ENCODE measurements around the gene SETD2.
A peak's percentile ranks its signal among the peaks of the same experiment; 100 is the strongest.

SETD2 gene

GRCh38 chr3:47015151-47015550 is 148.8 kb downstream of the SETD2 start:
- Histone ChIP-seq H3K9ac (ENCODE audit: low read length in 5 of 5) (no peak overlapping the region), H3K4me3 (ENCODE audit: low read depth in 1 of 5, low read length in 5 of 5) (no peak overlapping the region), H3K36me3 (ENCODE audit: control insufficient read depth in 5 of 5, insufficient read depth in 5 of 5, low read length in 5 of 5) (peaks cover 23 to 69% (median 50%) of the 10 kb centered on the region in 5 donors), H3K27ac (ENCODE audit: low read depth, low read length) (no peak overlapping the region), H3K27me3 (ENCODE audit: control insufficient read depth in 5 of 5, insufficient read depth in 4 of 5, low read length in 5 of 5) (no peaks in the 10 kb centered on the region), H3K9me3 (ENCODE audit: control insufficient read depth in 5 of 5, low read length in 5 of 5) (no peaks in the 10 kb centered on the region), H3K4me1 (ENCODE audit: control insufficient read depth in 5 of 5, insufficient read depth in 5 of 5, low read length in 5 of 5) (peaks cover 0 to 2% (median 1%) of the 10 kb centered on the region in 5 donors)

DNA sequence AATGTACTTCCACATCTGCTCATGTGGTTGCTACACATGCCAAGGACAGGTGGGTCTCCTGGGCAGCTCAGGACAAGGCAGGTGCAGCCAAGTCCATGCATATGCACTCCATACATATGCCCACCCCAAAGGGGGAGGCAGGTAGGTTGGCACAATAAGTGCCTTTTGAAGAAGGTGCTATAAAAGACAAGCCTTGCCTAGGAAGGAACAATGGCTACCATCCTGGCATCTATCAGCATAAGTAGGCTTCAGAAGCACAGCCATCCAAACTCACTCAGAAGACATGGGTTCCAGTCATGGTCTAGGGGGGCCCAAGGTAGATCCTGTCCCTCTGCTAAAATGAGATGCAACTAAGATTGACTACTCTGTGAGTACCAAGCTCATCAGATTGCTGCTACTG is 149.9 kb downstream of the SETD2 start:
- H3K27me3 ChIP-seq (ENCODE audit: control insufficient read depth in 5 of 5, insufficient read depth in 4 of 5, low read length in 5 of 5) = no peaks in the 10 kb centered on the region
- H3K9me3 ChIP-seq (ENCODE audit: control insufficient read depth in 5 of 5, low read length in 5 of 5) = no peaks in the 10 kb centered on the region
- H3K9ac ChIP-seq (ENCODE audit: low read length in 5 of 5) = no peak overlapping the region
- H3K4me1 ChIP-seq (ENCODE audit: control insufficient read depth in 5 of 5, insufficient read depth in 5 of 5, low read length in 5 of 5) = peaks cover 0 to 11% (median 9%) of the 10 kb centered on the region in 5 donors
- no peak overlapping the region for H3K27ac ChIP-seq (ENCODE audit: low read depth, low read length)
- no peak overlapping the region for H3K4me3 ChIP-seq (ENCODE audit: low read depth in 1 of 5, low read length in 5 of 5)
- peaks cover 16 to 57% (median 44%) of the 10 kb centered on the region in 5 donors for H3K36me3 ChIP-seq (ENCODE audit: control insufficient read depth in 5 of 5, insufficient read depth in 5 of 5, low read length in 5 of 5)

DNA sequence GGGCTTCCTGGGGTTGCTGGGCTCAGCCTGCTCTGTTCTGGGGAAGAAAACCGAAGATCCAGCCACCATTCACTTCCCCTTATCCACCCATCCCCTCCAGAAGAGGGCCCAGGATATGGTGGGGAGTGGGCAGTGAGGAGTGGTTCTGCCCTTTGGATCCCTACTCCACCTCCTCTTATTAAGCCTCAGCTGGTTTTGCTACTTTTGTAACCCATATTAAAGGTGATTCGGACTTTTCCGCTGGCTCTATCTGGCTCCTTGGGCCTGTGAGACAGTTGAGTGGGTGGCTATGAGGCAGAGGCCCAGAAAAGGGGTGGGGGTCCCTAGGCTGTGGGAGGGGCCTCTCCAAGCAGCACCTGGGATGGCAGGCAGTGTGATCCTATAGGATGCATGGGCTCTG is 150.7 kb downstream of the SETD2 start:
- Histone ChIP-seq H3K4me1 (ENCODE audit: control insufficient read depth in 5 of 5, insufficient read depth in 5 of 5, low read length in 5 of 5) (peaks cover 0 to 11% (median 9%) of the 10 kb centered on the region in 5 donors), H3K4me3 (ENCODE audit: low read depth in 1 of 5, low read length in 5 of 5) (no peak overlapping the region), H3K27me3 (ENCODE audit: control insufficient read depth in 5 of 5, insufficient read depth in 4 of 5, low read length in 5 of 5) (no peaks in the 10 kb centered on the region), H3K9me3 (ENCODE audit: control insufficient read depth in 5 of 5, low read length in 5 of 5) (no peaks in the 10 kb centered on the region), H3K9ac (ENCODE audit: low read length in 5 of 5) (no peak overlapping the region), H3K36me3 (ENCODE audit: control insufficient read depth in 5 of 5, insufficient read depth in 5 of 5, low read length in 5 of 5) (peaks cover 10 to 52% (median 36%) of the 10 kb centered on the region in 5 donors), H3K27ac (ENCODE audit: low read depth, low read length) (no peak overlapping the region)

DNA sequence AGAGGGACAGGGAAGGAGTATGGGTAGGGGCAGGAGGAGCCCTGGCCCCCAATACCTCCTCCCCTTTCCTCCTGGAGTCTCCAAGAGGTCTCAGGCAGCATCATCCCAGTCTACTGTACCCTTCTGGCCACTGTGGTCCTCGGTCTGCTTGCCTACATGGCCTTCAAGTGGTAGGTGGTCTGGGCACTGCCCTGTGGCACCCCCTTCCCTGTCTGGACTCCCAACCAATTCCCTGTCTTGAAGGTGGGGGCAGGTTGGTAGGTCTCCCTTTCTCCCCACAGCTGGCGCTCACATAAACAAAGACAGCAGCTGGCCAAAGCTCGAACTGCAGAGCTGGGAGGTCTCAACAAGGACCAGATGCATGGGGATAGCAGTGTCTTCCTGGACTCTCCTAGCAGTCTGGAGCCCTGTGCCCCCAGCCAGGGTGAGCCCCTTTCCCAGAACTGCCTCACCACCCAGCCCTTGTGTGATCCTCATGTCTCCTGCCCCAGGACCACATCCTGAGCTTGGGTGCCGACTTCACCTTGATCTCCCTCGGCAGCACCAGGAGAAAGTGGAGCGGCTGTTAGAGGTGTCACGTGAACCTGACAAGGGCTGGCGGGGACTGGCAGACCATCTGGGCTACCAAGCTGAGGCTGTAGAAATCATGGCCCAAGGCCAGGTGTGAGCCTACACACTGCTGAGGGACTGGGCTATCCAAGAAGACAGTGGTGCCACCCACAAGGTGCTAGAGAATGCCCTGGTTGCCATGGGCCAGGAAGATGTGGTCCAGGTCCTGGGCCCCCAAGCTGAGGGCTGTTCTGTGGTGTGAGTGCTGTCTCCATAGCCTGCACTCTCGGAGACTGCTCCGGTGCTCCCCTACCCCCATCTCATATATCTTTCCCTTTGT is 151.3 kb downstream of the SETD2 start:
- no peaks in the 10 kb centered on the region for H3K27me3 ChIP-seq (ENCODE audit: control insufficient read depth in 5 of 5, insufficient read depth in 4 of 5, low read length in 5 of 5)
- no peak overlapping the region for H3K27ac ChIP-seq (ENCODE audit: low read depth, low read length)
- H3K9ac ChIP-seq (ENCODE audit: low read length in 5 of 5) = no peak overlapping the region
- H3K36me3 ChIP-seq (ENCODE audit: control insufficient read depth in 5 of 5, insufficient read depth in 5 of 5, low read length in 5 of 5) = peaks cover 6 to 52% (median 29%) of the 10 kb centered on the region in 5 donors
- peaks cover 0 to 11% (median 9%) of the 10 kb centered on the region in 5 donors for H3K4me1 ChIP-seq (ENCODE audit: control insufficient read depth in 5 of 5, insufficient read depth in 5 of 5, low read length in 5 of 5)
- no peak overlapping the region for H3K4me3 ChIP-seq (ENCODE audit: low read depth in 1 of 5, low read length in 5 of 5)
- no peaks in the 10 kb centered on the region for H3K9me3 ChIP-seq (ENCODE audit: control insufficient read depth in 5 of 5, low read length in 5 of 5)

DNA sequence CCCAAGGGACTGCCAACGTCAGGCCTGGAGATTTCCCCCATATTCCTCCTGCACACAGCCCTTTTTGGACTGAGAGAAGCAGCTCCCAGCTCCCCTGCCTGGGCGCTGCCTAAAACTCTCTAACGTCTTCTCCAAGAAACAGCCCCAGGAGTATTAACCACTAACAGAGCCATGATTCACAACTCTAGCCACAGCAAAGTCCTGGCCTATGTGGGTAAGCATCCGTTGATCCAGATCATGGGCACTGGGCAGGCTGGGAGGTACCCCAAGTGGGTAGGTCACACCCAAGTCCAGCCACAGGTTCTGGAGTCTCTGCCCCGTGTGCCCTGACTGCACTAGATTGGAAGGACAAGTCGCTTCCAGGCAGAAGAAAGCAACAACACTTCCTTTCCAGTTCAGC is 152.5 kb downstream of the SETD2 start:
- H3K4me1 ChIP-seq (ENCODE audit: control insufficient read depth in 5 of 5, insufficient read depth in 5 of 5, low read length in 5 of 5) = peaks cover 0 to 11% (median 9%) of the 10 kb centered on the region in 5 donors
- H3K27me3 ChIP-seq (ENCODE audit: control insufficient read depth in 5 of 5, insufficient read depth in 4 of 5, low read length in 5 of 5) = no peaks in the 10 kb centered on the region
- no peak overlapping the region for H3K9ac ChIP-seq (ENCODE audit: low read length in 5 of 5)
- peaks cover 4 to 52% (median 28%) of the 10 kb centered on the region in 5 donors for H3K36me3 ChIP-seq (ENCODE audit: control insufficient read depth in 5 of 5, insufficient read depth in 5 of 5, low read length in 5 of 5)
- no peak overlapping the region for H3K4me3 ChIP-seq (ENCODE audit: low read depth in 1 of 5, low read length in 5 of 5)
- H3K9me3 ChIP-seq (ENCODE audit: control insufficient read depth in 5 of 5, low read length in 5 of 5) = no peaks in the 10 kb centered on the region
- no peak overlapping the region for H3K27ac ChIP-seq (ENCODE audit: low read depth, low read length)

DNA sequence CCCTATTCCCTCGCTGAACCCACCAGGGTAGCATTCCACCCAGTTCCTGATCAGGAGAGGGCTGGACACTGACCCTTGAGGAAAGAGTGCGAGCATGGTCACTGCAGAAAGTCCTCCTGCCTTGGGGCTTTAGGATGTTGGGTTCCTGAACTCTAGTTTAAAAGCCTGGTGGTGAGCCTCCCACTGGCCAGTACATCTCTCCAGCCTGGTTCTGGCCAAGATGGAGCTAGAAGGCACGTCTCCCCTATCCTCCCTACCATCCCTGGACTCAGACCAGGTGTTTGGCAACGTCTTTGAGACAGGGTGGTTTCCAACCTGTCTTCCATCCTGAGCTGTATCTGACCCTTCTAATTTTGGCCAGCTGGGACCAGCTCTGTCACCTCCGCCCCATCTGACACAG is 153.0 kb downstream of the SETD2 start:
- H3K27ac ChIP-seq (ENCODE audit: low read depth, low read length) = no peak overlapping the region
- peaks cover 0 to 52% (median 28%) of the 10 kb centered on the region in 5 donors for H3K36me3 ChIP-seq (ENCODE audit: control insufficient read depth in 5 of 5, insufficient read depth in 5 of 5, low read length in 5 of 5)
- no peak overlapping the region for H3K4me3 ChIP-seq (ENCODE audit: low read depth in 1 of 5, low read length in 5 of 5)
- no peaks in the 10 kb centered on the region for H3K9me3 ChIP-seq (ENCODE audit: control insufficient read depth in 5 of 5, low read length in 5 of 5)
- peaks cover 0 to 11% (median 9%) of the 10 kb centered on the region in 5 donors for H3K4me1 ChIP-seq (ENCODE audit: control insufficient read depth in 5 of 5, insufficient read depth in 5 of 5, low read length in 5 of 5)
- H3K9ac ChIP-seq (ENCODE audit: low read length in 5 of 5) = no peak overlapping the region
- no peaks in the 10 kb centered on the region for H3K27me3 ChIP-seq (ENCODE audit: control insufficient read depth in 5 of 5, insufficient read depth in 4 of 5, low read length in 5 of 5)

GRCh38 chr3:47010111-47010712 is 153.7 kb downstream of the SETD2 start:
- peak overlapping the region in 4 of 5 donors; percentile 67 to 76 (median 70) for H3K4me3 ChIP-seq (ENCODE audit: low read depth in 1 of 5, low read length in 5 of 5)
- peaks cover 0 to 11% (median 9%) of the 10 kb centered on the region in 5 donors for H3K4me1 ChIP-seq (ENCODE audit: control insufficient read depth in 5 of 5, insufficient read depth in 5 of 5, low read length in 5 of 5)
- H3K36me3 ChIP-seq (ENCODE audit: control insufficient read depth in 5 of 5, insufficient read depth in 5 of 5, low read length in 5 of 5) = peaks cover 0 to 57% (median 33%) of the 10 kb centered on the region in 5 donors
- peak overlapping the region; percentile 50 for H3K27ac ChIP-seq (ENCODE audit: low read depth, low read length)
- H3K27me3 ChIP-seq (ENCODE audit: control insufficient read depth in 5 of 5, insufficient read depth in 4 of 5, low read length in 5 of 5) = no peaks in the 10 kb centered on the region
- H3K9ac ChIP-seq (ENCODE audit: low read length in 5 of 5) = peak overlapping the region in 4 of 5 donors; percentile 79 to 89 (median 84)
- H3K9me3 ChIP-seq (ENCODE audit: control insufficient read depth in 5 of 5, low read length in 5 of 5) = no peaks in the 10 kb centered on the region

DNA sequence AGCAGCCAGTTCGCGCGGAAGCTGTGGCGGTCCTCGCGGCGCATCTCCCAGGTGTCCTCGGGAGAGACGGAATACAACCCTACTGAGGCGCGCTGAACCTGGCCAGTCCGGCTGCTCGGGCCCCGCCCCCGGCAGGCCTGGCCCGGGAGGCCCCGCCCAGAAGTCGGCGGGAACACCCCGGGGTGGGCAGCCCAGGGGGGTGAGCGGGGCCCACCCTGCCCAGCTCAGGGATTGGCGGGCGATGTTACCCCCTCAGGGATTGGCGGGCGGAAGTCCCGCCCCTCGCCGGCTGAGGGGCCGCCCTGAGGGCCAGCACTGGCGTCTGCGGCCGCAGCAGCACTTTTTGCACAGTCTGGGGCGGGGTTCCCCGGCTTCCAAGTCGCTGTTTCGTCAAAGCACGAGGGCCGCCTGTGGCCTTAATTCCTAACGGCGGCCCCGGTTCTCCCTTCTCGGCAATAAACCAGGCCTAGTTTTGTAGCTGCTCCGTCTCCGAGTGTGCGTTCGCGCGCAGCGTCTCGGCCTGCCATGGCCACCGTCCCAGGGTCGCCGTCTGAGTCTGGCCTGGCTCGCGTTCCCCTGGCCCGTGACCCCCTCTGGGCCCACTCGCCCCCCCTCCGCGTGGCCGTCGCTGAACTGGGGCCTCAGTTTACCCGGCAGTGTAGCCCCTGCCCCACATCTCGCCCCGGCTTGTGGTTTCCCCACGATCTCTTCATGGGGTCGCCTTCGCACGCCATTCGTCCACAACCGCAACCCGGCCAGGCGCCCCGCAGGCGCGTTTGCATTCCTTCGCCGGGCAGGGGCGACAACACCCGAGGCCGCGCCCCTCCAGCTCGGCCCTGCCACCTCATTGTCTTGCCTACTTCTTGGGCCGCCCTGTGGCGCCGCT is 154.4 kb downstream of the SETD2 start:
- Histone ChIP-seq H3K4me1 (ENCODE audit: control insufficient read depth in 5 of 5, insufficient read depth in 5 of 5, low read length in 5 of 5) (peaks cover 0 to 11% (median 9%) of the 10 kb centered on the region in 5 donors), H3K9ac (ENCODE audit: low read length in 5 of 5) (peak overlapping the region; percentile 26 to 89 (median 81)), H3K4me3 (ENCODE audit: low read depth in 1 of 5, low read length in 5 of 5) (peak overlapping the region; percentile 37 to 76 (median 70)), H3K27me3 (ENCODE audit: control insufficient read depth in 5 of 5, insufficient read depth in 4 of 5, low read length in 5 of 5) (no peaks in the 10 kb centered on the region), H3K27ac (ENCODE audit: low read depth, low read length) (peak overlapping the region; percentile 50), H3K36me3 (ENCODE audit: control insufficient read depth in 5 of 5, insufficient read depth in 5 of 5, low read length in 5 of 5) (peaks cover 0 to 63% (median 40%) of the 10 kb centered on the region in 5 donors), H3K9me3 (ENCODE audit: control insufficient read depth in 5 of 5, low read length in 5 of 5) (no peaks in the 10 kb centered on the region)

DNA sequence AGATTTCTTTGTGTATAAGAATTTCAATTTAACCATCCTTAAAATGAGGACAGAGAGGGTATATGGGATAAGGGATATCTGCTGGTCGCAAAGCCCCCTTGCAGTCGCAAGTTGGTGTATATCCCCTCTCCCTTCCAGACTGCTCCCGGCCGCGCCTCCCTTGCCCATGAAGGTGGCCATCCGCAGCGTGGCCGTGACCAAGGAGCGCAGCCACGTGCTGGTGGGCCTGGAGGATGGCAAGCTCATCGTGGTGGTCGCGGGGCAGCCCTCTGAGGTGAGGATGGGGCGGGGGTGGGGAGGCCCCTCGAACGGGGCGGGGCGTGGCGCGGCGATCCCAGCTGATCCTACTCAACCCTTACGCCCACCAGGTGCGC is 155.1 kb downstream of the SETD2 start:
- peak overlapping the region in 1 of 5 donors; percentile 81 for H3K9ac ChIP-seq (ENCODE audit: low read length in 5 of 5)
- no peaks in the 10 kb centered on the region for H3K27me3 ChIP-seq (ENCODE audit: control insufficient read depth in 5 of 5, insufficient read depth in 4 of 5, low read length in 5 of 5)
- peaks cover 0 to 63% (median 41%) of the 10 kb centered on the region in 5 donors for H3K36me3 ChIP-seq (ENCODE audit: control insufficient read depth in 5 of 5, insufficient read depth in 5 of 5, low read length in 5 of 5)
- no peaks in the 10 kb centered on the region for H3K9me3 ChIP-seq (ENCODE audit: control insufficient read depth in 5 of 5, low read length in 5 of 5)
- H3K27ac ChIP-seq (ENCODE audit: low read depth, low read length) = no peak overlapping the region
- peak overlapping the region in 4 of 5 donors; percentile 67 to 76 (median 70) for H3K4me3 ChIP-seq (ENCODE audit: low read depth in 1 of 5, low read length in 5 of 5)
- peaks cover 0 to 11% (median 9%) of the 10 kb centered on the region in 5 donors for H3K4me1 ChIP-seq (ENCODE audit: control insufficient read depth in 5 of 5, insufficient read depth in 5 of 5, low read length in 5 of 5)

All from subcutaneous abdominal adipose tissue (tissue), 5 donors.